ENCODE data around the gene CDH12.

The CDH12 gene

DNA sequence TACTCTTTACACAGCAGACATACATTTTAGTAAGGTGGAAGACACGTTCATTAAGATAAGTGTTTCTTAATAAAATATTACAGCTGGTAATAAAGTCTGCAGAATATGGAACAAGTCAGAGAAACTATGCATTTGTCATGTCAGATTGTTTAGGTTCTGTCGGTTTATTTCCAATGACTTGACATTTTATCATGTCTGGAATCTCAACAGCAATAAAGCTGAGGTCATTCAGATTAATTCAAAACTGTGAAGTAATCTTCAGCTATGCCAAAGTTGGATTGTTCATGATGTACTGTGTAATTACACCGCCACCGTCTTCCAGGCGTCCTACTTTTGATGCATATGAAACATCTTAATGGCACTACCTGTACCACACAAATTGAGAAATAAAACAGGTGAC is 1032.6 kb downstream of the CDH12 start:
- DNase-seq (ENCODE audit: low spot score): no peak

DNA sequence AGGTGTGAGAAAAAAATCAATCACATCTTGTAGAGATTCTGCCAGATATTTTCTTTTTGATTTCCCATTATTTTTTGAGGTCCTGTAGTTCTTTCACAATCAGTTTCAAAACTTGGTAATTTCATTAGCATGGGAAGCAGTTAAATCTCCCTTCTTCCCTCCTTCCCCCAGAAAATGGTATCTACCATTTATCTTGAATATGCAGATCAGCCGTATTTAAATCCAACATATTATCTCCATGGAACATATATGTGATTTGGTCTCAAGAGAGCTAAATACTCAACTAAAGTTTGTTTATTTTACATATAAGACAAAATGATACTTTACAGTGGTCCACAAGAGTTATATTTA is 1034.8 kb downstream of the CDH12 start:
- DNase-seq (ENCODE audit: low spot score): no peak

DNA sequence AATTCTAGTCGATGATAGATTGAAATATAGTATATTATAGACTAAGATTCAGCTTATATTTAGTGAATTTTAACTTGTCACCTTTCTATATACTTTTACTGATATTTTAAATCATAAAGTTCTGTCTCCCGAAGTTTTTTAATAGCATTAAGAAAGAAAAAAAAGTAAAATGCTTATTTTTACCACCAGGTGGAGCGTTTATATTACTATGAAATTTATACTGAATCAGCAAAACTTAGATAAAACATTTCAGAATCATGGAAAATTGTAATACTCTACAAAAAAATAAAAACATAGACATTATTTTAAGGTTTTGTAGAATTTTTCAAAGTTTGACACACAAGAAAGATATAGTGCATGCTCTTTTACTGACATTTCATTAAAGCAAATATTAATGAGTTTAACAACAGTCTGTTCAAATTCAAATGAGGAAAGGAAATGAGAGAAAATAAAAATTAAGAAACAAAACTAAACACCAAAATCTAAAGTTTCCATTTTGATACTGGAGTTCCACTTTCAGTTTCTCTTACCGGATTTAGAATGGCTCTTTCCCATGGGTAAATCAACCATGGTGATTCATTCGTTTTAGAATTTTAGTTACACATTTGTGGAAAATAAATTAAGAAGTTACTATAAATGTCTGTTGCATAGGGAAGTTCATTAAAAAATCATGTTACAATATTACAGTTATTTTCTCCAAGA is 1035.3 kb downstream of the CDH12 start:
- DNase-seq (ENCODE audit: low spot score): no peak

DNA sequence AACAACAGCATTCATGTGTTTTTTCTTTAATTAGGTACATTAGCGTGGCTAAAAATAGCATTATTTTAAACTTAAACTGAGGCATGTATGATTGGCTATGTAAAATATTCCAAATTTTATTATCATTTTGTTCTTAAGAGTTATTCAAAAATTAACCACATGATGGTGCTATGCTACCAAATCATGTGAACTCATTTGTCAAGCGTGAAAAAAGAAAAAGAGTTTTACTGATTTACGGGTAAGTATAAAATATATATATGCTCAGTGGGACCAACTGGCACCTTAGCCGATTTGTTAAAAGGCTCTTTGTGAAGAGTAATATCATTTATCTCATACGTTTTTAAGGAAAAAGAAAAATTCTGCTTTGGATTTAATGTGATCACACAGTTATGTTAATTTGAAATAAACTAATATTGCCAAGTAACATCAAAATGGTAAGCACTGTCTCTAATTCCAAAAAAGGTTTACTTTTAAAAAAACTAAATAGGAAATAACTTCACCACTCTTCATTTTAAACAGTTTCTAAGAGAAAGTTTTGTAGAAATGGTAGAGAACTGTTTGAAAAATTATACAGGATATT is 1042.3 kb downstream of the CDH12 start:
- no peak for DNase-seq (ENCODE audit: low spot score)

DNA sequence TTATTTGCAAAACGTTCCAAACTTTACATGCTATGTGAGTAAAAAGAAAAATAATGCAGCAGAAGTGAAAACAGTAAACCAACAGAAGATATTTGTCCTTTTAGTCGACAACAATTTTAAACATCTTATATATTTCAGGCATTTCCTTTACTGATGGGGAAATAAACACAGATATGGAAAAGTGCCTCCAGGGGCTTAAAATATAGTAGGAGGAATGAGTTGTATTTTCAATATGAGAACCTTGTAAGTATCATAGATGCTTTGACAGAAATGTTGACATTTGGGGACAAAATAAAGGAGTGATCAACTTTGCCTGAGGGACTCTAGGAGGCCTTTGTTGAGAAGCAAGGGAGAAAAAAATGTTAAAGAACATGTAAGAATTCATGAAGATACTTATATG is 1043.5 kb downstream of the CDH12 start:
- no peak for DNase-seq (ENCODE audit: low spot score)

DNA sequence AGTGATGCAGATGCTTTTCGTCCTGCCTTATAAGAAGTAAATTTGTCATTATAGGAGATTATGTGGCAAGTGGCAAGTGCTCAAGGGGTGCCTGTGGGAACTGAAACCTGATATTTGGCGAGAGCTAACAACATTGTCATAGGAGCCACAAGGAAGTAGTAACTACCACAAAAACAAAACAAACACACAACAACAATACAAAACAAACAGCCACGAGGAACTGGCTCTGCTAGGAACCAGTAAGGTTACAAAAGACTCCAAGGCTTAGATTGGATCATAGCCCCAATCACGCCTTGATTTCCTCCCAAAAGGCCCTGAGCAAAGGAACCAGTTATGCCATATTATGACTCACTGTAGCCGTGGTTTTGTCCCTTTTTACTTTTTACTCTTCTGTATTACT is 1045.2 kb downstream of the CDH12 start:
- no peak for DNase-seq (ENCODE audit: low spot score)

DNA sequence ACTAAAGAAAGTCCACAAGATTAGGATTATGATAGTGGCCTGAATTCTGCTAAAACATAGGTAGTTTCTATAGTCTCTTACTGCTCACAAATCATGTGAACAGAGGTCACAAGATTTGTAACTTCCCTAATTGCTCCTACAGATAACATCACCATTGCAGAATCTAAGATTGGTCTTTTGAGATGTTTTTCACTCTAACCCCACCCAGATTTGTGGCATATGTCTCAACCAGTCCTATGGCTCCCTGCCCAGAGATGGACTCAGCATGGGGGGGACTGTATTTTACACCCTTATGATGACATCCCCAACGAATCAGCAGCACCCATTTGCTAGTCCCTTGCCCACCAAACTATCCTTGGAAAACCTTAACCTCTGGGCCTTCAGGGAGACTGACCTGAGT is 1046.2 kb downstream of the CDH12 start:
- no peak for DNase-seq (ENCODE audit: low spot score)

DNA sequence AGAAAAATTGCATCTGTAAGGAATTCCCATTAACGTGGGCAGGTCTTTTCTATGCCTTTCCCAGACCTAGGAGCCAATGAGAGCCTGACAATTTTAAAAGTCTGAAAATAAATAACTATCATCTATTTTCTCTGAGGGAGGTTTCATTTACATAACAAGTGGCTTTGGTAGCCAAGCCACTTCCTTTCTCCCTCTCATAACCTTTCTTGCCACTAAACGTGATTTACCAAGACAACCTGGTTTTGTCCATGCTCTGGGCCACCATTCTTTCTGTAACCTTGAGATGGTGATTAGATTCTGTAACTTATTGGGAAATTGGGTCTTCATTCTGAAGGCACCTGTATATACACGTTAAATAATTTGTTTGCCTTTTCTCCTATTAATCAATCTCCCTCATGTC is 1046.9 kb downstream of the CDH12 start:
- DNase-seq (ENCODE audit: low spot score): no peak

DNA sequence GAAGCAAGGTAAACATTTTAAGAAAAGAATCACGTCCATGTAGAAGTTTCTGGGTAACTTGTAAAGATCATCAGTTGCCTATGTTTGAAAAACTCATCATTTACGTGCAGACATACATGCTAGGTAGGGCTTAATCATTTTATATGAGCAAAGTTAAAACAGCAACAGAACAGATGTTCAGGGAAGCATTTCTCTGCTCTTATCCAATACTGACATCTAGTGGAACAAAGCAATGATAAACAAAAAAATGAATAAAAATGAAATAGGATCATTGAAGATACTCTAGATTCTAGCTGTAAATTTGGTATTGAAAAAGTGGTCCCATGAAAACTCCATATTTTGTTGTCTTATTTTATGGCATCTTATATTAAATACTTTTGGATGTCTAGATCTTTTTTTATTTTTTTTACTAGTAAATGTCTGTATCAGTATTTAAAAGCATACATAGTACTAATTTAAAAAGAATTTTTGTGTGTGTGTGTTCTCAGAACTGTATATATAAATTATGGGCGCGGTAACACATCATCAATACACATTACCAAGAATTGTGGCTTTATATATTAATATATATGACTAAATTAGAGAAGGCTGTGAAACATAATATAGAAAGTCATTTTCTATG is 1050.2 kb downstream of the CDH12 start:
- DNase-seq (ENCODE audit: low spot score): no peak

DNA sequence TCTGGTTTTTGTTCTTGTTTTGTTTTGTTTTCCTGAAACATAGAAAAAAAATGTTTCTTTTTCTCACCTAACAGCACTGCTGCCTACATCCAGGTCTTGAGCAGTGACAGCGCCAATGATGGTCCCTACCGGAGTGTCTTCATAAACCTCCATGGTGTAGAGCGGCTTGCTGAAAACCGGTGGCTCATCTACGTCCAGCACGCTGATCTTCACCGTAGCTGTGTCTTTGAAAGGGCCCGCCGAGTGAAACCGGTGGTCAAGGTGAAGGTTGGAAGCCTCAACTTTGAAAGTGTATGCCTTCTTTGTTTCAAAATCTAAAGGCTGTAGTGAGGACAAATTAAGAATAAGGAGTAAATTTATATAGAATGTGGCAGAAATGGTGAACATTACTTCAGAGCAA is 1051.0 kb downstream of the CDH12 start:
- no peak for DNase-seq (ENCODE audit: low spot score)

DNA sequence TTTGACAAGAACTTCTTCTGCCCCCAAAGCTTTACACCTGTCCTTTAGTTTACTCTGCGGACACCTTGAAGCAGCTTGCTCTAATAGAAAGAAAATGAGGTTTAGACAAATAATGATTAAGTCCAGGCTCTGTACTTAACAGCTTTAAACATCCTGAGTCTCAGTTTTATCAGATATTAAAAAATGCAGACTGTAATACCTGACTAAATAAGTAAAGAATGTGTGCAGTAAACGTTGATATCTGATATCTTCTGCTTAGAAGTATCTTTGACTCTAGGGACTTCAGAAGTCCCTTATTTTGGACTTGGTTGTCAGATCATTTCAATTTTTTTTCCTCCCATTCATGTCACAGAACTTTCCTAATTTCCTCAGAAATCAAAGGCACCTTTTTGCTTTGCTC is 1060.4 kb downstream of the CDH12 start:
- DNase-seq (ENCODE audit: low spot score): no peak

DNA sequence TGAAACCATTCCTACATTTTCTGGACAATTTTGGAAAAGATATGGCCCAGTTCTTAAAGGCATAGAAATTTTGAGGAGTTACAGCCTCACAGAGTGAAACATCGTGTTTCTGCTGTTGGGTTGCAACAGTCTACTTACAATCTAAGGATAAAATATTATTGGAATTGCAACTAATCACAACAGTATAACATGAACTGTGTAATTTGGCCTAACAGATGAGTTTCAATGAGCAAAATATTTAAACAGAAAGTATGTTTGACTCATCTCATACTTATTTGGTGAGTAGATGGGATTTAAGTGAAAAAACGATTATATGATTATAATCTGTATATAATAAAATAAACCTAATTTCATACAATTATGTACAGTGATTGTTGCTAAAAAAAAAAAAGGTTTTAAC is 1061.8 kb downstream of the CDH12 start:
- no peak for DNase-seq (ENCODE audit: low spot score)

DNA sequence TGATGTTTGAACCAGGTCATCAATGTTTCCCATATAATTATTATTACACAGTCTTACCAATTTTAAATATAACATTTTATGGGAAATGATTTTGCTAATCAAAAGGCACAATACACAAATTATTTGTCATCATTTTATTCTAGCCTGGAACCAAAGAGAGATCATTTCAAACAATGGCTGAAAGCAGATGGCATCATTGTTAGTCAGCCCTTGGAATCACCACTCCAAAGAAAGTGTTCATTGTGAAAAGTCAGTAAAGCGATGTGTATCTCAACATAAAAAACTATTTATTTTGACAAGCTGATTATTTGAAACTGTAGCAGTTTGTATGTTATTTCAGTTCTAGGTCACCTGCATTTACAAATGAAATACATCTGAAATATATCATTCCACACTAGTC is 1068.7 kb downstream of the CDH12 start:
- no peak for DNase-seq (ENCODE audit: low spot score)

DNA sequence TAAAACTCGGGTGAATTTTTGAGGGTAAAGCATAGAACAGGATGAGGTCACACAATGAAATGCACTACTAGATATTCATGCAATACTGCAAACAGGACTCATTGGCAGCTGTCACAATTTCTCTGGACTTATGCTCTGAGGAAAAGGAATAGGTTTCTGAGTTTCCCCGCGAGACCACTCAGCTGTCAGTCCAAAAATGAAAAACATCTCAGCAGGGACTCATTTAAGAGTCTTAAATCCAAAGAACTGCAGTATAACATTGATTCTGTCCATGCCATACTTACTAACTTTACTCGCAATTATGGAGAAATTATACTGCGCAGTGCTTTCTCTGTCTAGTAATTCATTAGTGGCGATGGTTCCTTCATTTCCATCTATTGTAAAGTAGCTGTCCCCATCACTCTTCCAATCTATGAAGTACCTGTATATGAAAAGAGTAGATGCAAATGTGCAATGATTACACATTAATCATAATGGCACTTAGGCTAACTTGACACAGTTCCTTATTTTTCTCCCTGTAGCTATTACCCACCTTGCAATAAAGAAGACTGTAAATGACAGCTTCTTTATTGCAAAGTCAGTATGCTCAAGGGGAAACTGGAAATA is 1070.0 kb downstream of the CDH12 start:
- DNase-seq (ENCODE audit: low spot score): no peak

DNA sequence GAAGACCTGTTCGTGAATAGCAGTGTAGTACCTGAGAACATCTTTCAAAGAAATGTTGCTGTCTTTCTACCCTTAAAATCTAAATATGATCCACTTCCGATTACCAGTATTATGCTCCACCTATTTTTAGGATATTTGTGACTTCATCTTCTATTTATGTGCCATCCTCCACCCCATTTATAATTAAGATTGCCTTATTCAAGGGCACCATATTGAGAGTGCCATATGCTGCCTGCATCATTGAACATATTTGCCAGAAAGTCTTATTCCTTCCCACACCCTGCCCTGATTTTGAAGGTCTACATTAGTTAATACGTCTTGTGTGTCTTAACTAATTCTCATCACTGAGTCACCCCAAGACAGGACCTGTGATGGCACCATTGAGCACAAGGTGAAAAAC is 1076.7 kb downstream of the CDH12 start:
- no peak for DNase-seq (ENCODE audit: low spot score)

DNA sequence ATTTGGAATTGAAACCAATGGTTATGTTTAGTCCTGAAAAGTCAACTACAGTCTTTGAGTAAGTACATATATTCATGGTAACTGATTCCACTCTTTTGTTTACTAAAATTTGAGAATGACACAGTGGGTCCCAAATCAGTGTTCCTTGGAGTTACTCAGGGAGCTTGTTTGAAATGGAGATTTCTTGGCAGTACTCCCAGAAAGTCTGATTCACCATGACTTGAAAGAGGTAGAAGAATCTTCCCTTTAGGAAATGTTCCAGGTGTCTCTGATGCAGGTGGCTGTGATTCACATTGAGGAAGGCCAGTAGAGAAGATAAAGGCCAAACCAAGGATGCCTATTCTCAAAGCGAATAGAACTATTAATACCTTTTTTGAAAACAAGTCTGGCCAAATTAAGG is 1078.3 kb downstream of the CDH12 start:
- DNase-seq (ENCODE audit: low spot score): no peak

DNA sequence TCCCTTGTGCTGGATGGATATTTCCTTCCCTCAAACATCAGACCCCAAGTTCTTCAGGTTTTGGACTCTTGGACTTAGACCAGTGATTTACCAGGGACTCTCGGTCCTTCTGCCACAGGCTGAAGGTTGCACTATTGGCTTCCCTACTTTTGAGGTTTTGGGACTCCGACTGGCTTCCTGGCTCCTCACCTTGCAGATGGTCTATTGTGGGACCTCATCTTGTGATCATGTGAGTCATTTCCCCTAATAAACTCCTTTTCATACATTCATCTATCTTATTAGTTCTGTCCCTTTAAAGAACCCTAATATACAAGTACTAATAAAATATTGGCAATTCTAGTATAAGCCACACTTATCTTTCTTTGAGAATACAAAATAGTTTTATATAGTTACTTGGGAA is 1078.9 kb downstream of the CDH12 start:
- no peak for DNase-seq (ENCODE audit: low spot score)

DNA sequence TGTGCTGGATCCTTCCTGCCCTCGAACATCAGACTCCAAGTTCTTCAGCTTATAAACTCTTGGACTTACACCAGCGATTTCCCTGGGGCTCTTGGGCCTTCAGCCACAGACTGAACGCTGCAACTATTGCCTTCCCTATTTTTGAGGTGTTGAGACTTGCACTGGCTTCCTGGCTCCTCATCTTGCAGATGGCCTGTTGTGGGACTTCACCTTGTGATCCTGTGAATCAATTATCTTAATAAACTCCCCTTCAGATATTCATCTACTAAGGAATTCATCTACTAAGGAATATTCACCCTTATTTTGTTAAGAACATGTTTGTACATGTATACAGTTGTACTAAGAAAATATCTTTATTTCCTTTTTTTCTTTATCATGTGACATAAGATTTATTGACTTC is 1079.7 kb downstream of the CDH12 start:
- no peak for DNase-seq (ENCODE audit: low spot score)

DNA sequence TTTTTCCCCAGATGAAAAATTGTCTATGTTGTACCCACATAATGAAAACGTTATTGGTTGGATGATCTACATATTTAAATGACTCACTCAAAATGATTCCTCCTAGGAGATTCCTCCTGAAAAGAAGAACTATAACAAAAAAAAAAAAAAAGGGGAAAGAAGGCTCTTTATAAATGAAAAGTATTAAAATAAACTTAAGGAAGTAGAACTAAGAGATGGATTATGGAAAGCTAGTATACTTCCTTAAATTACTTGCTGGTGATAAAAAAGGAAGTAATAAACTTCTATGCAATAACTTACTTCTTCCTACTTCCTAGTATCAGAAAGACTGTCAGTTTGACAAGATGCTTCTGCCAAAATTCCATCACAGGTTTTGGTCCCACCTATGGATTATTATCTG is 1087.7 kb downstream of the CDH12 start:
- DNase-seq (ENCODE audit: low spot score): no peak

DNA sequence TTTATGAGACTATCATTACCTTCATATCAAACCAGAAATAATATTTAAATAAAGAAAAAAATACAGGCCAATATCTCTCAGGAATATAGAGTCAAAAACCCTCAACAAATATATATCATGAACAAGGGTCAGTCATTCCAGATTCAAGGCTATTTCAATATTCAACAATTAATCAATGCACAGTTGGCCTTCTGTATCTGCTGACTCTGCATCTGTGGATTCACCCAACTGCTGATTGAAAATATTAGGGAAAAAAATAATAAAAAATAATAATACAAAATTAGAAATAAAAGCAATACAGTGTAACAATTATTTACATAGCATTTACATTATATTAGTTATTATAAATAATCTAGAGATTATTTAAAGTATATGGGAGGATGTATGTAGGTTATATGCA is 1114.0 kb downstream of the CDH12 start:
- DNase-seq (ENCODE audit: low spot score): no peak

DNA sequence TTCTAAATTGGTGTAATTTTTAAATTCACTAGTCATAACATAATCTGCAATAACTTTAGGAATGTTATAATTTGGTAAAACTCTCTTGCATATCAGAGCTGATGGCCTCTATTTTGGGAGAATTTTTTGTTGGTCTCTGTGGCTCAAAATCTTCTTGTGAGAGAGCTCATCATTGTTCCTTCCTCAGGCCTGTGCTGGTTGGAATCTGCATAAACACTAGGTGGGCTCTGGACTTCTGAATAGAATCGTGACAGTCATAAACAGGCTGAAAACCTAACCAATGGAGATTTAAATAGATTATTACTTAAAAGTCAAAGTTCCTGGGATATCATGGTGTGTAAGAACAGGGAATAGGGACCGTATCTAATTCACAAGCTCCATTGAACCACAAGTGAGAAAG is 1129.6 kb downstream of the CDH12 start:
- DNase-seq (ENCODE audit: low spot score): no peak

DNA sequence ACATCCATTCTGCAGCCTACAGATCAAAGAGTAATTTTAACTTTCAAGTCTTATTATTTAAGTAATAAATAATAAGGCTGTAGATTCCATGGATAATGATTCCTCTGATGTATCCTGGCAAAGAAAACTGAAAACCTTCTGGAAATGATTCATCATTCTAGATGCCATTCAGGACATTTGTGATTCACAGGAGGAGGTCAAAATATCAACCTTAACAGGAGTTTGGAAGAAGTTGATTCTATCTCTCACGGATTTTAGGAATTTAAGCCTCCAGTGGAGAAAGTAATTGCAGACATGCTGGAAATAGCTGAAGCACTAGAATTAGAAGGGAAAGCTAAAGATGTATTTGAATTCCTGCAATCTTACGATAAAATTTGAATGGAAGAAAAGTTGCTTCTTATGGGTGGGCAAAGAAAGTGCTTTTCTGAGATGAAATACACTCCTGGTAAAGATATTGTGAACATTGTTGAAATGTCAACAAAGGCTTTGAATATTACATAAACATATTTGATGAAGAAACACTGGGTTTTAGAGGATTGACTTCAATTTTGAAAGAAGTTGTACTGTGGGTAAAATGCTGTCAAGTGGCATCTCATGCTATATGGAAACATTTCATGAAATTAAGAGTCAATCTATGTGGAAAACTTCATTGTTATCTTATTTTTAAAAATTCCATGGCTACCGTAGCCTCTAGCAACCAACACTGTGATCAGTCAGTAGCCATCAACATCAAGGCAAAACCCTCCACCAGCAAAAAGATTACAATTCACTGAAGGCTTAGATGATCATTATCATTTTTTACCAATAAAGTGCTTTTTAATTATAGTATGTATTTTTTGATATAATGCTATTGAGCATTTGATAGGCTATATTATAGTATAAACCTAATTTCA is 1141.0 kb downstream of the CDH12 start:
- no peak for DNase-seq (ENCODE audit: low spot score)

DNA sequence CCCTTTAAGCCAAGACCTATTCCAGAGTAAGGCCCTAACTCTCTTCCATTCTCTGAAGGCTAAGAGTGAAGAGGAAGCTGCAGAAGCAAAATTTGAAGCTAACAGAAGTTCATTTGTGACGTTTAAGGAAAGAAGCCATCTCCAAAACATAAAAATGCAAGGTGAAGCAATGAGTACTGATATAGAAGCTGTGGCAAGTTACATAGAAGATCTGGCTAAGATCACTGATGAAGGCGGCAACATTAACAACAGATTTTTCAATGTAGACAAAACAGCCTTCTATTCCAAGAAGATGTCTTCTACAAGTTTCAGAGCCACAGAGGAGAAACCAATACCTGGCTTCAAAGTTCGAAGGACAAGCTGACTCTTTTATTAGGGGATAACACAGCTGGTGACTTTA is 1143.4 kb downstream of the CDH12 start:
- no peak for DNase-seq (ENCODE audit: low spot score)
